Neural cell (in vitro differentiated cells): Measurements from ENCODE around the gene ETV6. TPM values are rescaled to one million over a fixed set of nuclear protein-coding genes. Genes with fewer than 3 reads are reported as not detected.

Experiments
- H2AFZ ChIP-seq: fragments of 200-600, 300-800 bp; sonication (generic), shearing (Covaris generic); 2 replicates; pipeline ENCODE4 v1.6.0; 2014; ENCODE audit warnings: low read depth, mild to moderate bottlenecking, antibody characterized with exemption, low read length, moderate library complexity
- H3F3A ChIP-seq: fragments of 200-600 bp; shearing (Covaris generic); 2 replicates; pipeline ENCODE4 v1.6.1; 2016; ENCODE audit warnings: mild to moderate bottlenecking, moderate library complexity, mixed read lengths, antibody characterized with exemption, low read length; ENCODE audit not compliant: insufficient read depth, poor library complexity, severe bottlenecking
- H3K27ac ChIP-seq: fragments of 200-600, 300-800 bp; sonication (generic), shearing (Covaris generic); 2 replicates; pipeline ENCODE4 v1.5.1; 2014; ENCODE audit warnings: mild to moderate bottlenecking, low read length, moderate library complexity
- H3K27me3 ChIP-seq: fragments of 300-800, 200-600 bp; sonication (generic), shearing (Covaris generic); 2 replicates; pipeline ENCODE4 v1.6.0; 2014; ENCODE audit warnings: mild to moderate bottlenecking, low read depth, low read length, moderate library complexity; ENCODE audit not compliant: insufficient read depth
- H3K36me3 ChIP-seq: fragments of 300-800, 200-600 bp; sonication (generic), shearing (Covaris generic); 2 replicates; pipeline ENCODE4 v1.5.1; 2014; ENCODE audit warnings: mild to moderate bottlenecking, antibody characterized with exemption, low read length, moderate library complexity; ENCODE audit not compliant: insufficient read depth
- H3K4me2 ChIP-seq: fragments of 300-800, 200-600 bp; sonication (generic), shearing (Covaris generic); 2 replicates; pipeline ENCODE4 v1.6.0; 2014; ENCODE audit warnings: mild to moderate bottlenecking, low read length
- H3K4me3 ChIP-seq: fragments of 300-800, 200-600 bp; sonication (generic), shearing (Covaris generic); 2 replicates; pipeline ENCODE4 v1.5.1; 2014; ENCODE audit warnings: mild to moderate bottlenecking, low read length, moderate library complexity
- H3K79me2 ChIP-seq: fragments of 200-600 bp; shearing (Covaris generic); replicated peaks from 2 replicates; pipeline ENCODE4 v1.6.0; 2014; ENCODE audit warnings: mild to moderate bottlenecking, low read length, moderate library complexity; ENCODE audit not compliant: insufficient read depth
- H3K9ac ChIP-seq: fragments of 300-800, 200-600 bp; sonication (generic), shearing (Covaris generic); 2 replicates; pipeline ENCODE4 v1.6.1; 2016; ENCODE audit warnings: mild to moderate bottlenecking, low read length, mixed read lengths
- H3K9me2 ChIP-seq: fragments of 200-600 bp; shearing (Covaris generic); 2 replicates; pipeline ENCODE4 v1.6.1; 2016; ENCODE audit warnings: mild to moderate bottlenecking, low read length, mixed read lengths; ENCODE audit not compliant: insufficient read depth
- H3K9me3 ChIP-seq: fragments of 200-600, 300-800 bp; sonication (generic), shearing (Covaris generic); 2 replicates; pipeline ENCODE4 v1.6.1; 2016; ENCODE audit warnings: mild to moderate bottlenecking, mixed run types, low read length, moderate library complexity, mixed read lengths
- H4K20me1 ChIP-seq: fragments of 200-600 bp; shearing (Covaris generic); 2 replicates; pipeline ENCODE4 v1.6.1; 2016; ENCODE audit warnings: mild to moderate bottlenecking, mixed run types; ENCODE audit not compliant: insufficient read depth
- CTCF ChIP-seq: fragments of 450-650 bp; IDR thresholded peaks from 2 replicates; pipeline ENCODE4 v1.5.1; 2014; ENCODE audit warnings: antibody characterized with exemption, mild to moderate bottlenecking, moderate library complexity; ENCODE audit not compliant: poor library complexity, severe bottlenecking
- EP300 ChIP-seq: fragments of 450-650 bp; conservative IDR thresholded peaks from 2 replicates; pipeline ENCODE4 v1.6.1; 2014; ENCODE audit warnings: antibody characterized with exemption, mild to moderate bottlenecking, moderate library complexity; ENCODE audit not compliant: poor library complexity, severe bottlenecking
- EZH2 ChIP-seq: fragments of 200-600, 300-800 bp; shearing (Covaris generic), sonication (generic); IDR thresholded peaks from 2 replicates; pipeline ENCODE4 v1.6.1; 2014; ENCODE audit warnings: antibody characterized with exemption, low read length, borderline replicate concordance, mild to moderate bottlenecking; ENCODE audit not compliant: insufficient read depth, poor library complexity, severe bottlenecking
- MXI1 ChIP-seq: fragments of 450-650 bp; conservative IDR thresholded peaks from 2 replicates; pipeline ENCODE4 v1.6.1; 2014; ENCODE audit warnings: antibody characterized with exemption, mild to moderate bottlenecking; ENCODE audit not compliant: poor library complexity, severe bottlenecking
- POLR2AphosphoS5 ChIP-seq: IDR thresholded peaks from 2 replicates; pipeline ENCODE4 v1.6.1; 2012
- RAD21 ChIP-seq: fragments of 450-650 bp; conservative IDR thresholded peaks from 2 replicates; pipeline ENCODE4 v1.6.1; 2014; ENCODE audit warnings: antibody characterized with exemption, mild to moderate bottlenecking, moderate library complexity
- REST ChIP-seq: IDR thresholded peaks from 2 replicates; pipeline ENCODE4 v1.6.1; 2012; ENCODE audit warnings: borderline replicate concordance
- SMC3 ChIP-seq: fragments of 450-650 bp; conservative IDR thresholded peaks from 2 replicates; pipeline ENCODE4 v1.6.1; 2014; ENCODE audit warnings: antibody characterized with exemption, mild to moderate bottlenecking, moderate library complexity; ENCODE audit not compliant: poor library complexity
- TAF1 ChIP-seq: IDR thresholded peaks from 2 replicates; pipeline ENCODE4 v1.6.1; 2012; ENCODE audit warnings: low read depth
- polyA plus RNA-seq: library from polyadenylated mRNA; depleted of rRNA; stranded (reverse); fragments of >200 nt; gene quantifications from 2 replicates; pipeline ENCODE4 v1.2.3, GENCODE V29; 2014

Gene ETV6
- polyA plus RNA-seq, 1 donor from 2014 or later, result 1.6 TPM

- Histone ChIP-seq H3K27ac (no peak overlapping the region), H3K4me2 (no peak overlapping the region), H3F3A (no peaks in the 10 kb centered on the region), H3K36me3 (no peaks in the 10 kb centered on the region), H3K9me3 (no peaks in the 10 kb centered on the region), H3K9ac (no peak overlapping the region), H3K27me3 (no peaks in the 10 kb centered on the region), H4K20me1 (no peaks in the 10 kb centered on the region), H3K4me3 (no peak overlapping the region), H2AFZ (no peak overlapping the region), H3K79me2 (no peaks in the 10 kb centered on the region), H3K9me2 (no peaks in the 10 kb centered on the region)
- TF ChIP-seq EP300 (no peak), EZH2 (no peak), MXI1 (no peak), TAF1 (no peak), RAD21 (no peak)
Observed at GRCh38 chr12:11798006-11798708, 148.7 kb downstream of the ETV6 start.

- Histone ChIP-seq H4K20me1 (no peaks in the 10 kb centered on the region), H3K4me2 (no peak overlapping the region), H2AFZ (no peak overlapping the region), H3K4me3 (no peak overlapping the region), H3K9me3 (no peaks in the 10 kb centered on the region), H3K9me2 (no peaks in the 10 kb centered on the region), H3F3A (no peaks in the 10 kb centered on the region), H3K27ac (no peak overlapping the region), H3K9ac (no peak overlapping the region), H3K79me2 (no peaks in the 10 kb centered on the region), H3K27me3 (no peaks in the 10 kb centered on the region), H3K36me3 (no peaks in the 10 kb centered on the region)
- no peak for TF ChIP-seq EZH2
- TF ChIP-seq RAD21, result no peak
- TF ChIP-seq CTCF, result no peak
- no peak for TF ChIP-seq MXI1
- TF ChIP-seq TAF1, result no peak
- TF ChIP-seq SMC3, result no peak
- TF ChIP-seq EP300, result no peak
Observed at GRCh38 chr12:11798856-11799501, 149.5 kb downstream of the ETV6 start.

GRCh38 chr12:11799502-11799873 lies 150.0 kb downstream of the ETV6 start:
- Histone ChIP-seq H3K27me3 (no peaks in the 10 kb centered on the region), H3K9ac (no peak overlapping the region), H3K9me2 (no peaks in the 10 kb centered on the region), H3K27ac (no peak overlapping the region), H3K36me3 (no peaks in the 10 kb centered on the region), H3F3A (no peaks in the 10 kb centered on the region), H3K9me3 (no peaks in the 10 kb centered on the region), H3K4me2 (no peak overlapping the region), H3K4me3 (no peak overlapping the region), H3K79me2 (no peaks in the 10 kb centered on the region), H4K20me1 (no peaks in the 10 kb centered on the region), H2AFZ (no peak overlapping the region)
- TF ChIP-seq REST (no peak), RAD21 (no peak), MXI1 (no peak), EP300 (no peak), POLR2AphosphoS5 (no peak), CTCF (no peak), EZH2 (no peak)
